ENCODE measurements around the gene GTF2H2C_2.
"Not testable (repeated sequence)": the region's sequence is repeated elsewhere in the genome, so short reads cannot be mapped to it uniquely, and the experiment has no call there.

The GTF2H2C_2 gene

GRCh38 chr5:70415117-70415516, at the start of gene GTF2H2C_2:
GTF2H2C_2 (plus strand) TSS chr5:70415368.
- DNase-seq (ENCODE audit: low read depth), result not testable (repeated sequence)

DNA sequence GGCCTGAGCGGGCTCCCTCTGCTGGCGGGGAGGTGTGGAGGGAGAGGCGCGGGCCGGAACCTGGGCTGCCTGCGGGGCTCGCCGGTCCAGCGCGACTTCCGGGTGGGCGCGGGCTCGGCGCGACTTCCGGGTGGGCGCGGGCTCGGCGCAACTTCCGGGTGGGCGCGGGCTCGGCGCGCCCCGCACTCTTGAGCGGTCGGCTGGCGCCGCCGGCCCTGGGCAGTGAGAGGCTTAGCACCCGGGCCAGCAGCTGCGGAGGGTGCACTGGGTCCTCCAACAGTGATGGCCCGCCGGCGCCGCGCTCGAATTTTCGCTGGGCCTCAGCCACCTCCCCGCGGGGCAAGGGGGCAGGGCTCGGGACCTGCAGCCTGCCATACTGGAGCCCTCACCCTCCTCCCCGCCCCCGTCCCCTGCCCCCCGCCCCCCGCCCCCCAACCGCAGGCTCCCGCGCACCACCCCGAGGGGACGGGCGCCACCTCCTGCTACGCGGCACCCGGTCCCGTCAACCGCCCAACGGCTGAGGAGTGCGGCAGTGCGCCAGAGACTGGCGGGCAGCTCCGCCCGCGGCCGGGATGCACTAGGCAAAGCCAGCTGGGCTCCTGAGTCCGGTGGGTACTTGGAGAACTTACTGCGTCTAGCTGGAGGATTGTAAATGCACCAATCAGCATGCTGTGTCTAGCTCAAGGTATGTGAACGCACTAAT, 14.0 kb upstream of the GTF2H2C_2 start:
- DNase-seq (ENCODE audit: low read depth), result peak; percentile 37

DNA sequence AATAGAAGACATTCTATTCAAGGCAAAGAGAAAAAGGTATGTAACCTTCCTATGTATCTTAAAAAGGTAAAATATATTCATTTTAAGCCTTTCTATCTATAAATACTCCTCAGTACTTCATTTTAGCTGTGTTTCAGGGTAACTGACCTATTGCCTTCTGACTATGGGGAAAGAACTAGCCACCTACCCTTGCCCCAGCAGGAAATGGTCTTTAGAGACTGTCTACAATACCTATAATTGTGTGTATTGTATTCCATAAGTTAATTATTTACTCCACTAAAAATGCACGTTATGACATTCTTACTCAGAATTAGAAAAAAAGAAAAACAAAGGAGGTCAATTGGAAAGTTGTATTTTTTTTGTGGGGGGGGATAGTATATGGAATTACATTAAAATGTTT, 6.2 kb downstream of the GTF2H2C_2 start:
- not testable (repeated sequence) for DNase-seq (ENCODE audit: low read depth)

GRCh38 chr5:70423215-70423614, 8.0 kb downstream of the GTF2H2C_2 start:
- not testable (repeated sequence) for DNase-seq (ENCODE audit: low read depth)

- DNase-seq (ENCODE audit: low read depth), result not testable (repeated sequence)
These were observed 23.4 kb downstream of the GTF2H2C_2 start for GRCh38 chr5:70438518-70438917.

DNA sequence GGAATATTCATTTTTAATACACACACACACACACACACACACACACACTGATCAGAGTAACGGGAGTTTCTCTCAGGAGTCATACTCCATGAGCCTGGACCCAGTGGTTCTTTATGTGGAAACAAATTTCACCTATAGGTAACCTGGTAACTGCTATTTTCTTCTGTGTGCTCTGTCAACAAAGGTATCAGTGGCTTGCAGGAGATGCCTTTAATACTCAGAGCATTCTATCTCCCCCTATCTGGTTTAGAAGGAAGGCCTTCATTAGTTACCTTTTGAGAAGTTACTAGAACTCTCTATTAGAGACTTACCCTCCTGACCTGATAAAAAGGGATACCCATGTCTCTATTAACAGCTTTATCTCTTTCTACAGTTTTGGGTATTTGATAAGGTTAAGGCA, 34.4 kb downstream of the GTF2H2C_2 start:
- DNase-seq (ENCODE audit: low read depth), result not testable (repeated sequence)

- not testable (repeated sequence) for DNase-seq (ENCODE audit: low read depth)
These were observed 36.2 kb downstream of the GTF2H2C_2 start for GRCh38 chr5:70451249-70451984.

- DNase-seq (ENCODE audit: low read depth), result not testable (repeated sequence)
These were observed 41.9 kb downstream of the GTF2H2C_2 start for GRCh38 chr5:70457093-70457492.

DNA sequence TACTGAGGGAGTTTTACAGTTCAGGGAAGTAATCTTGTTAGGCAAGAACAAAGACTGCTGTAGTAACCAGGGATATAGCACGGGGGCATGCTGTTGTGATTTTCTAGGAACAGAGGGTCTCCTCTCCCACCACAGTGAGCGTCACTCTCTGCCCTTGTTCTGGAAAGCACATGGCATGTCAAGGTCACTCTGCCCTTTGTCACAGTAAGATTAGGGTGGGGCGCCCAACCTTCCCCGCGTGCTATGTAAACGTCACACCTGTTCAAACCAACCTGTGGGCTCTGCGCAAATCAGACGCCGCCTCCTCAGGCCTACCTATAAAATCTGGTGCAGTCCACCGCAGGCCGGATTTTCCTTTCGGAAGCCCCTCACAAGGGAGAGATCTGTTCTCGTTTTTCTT, 44.0 kb downstream of the GTF2H2C_2 start:
- not testable (repeated sequence) for DNase-seq (ENCODE audit: low read depth)

DNA sequence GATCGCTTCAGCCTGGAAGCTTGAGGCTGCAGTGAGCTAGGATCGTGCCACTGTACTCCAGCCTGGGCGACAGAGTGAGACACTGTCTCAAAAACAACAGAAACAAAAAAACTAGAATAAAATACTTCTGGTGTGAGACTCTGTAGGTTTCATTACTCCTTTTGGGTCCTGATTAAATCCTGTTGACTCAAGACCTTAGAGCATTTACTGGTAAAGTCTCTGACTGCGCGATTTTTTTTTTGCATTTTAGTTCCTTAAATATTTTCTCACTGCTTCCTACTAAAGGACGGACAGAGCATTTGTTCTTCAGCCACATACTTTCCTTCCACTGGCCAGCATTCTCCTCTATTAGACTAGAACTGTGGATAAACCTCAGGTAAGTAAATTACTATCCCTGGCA, 46.8 kb downstream of the GTF2H2C_2 start:
- DNase-seq (ENCODE audit: low read depth), result not testable (repeated sequence)

DNA sequence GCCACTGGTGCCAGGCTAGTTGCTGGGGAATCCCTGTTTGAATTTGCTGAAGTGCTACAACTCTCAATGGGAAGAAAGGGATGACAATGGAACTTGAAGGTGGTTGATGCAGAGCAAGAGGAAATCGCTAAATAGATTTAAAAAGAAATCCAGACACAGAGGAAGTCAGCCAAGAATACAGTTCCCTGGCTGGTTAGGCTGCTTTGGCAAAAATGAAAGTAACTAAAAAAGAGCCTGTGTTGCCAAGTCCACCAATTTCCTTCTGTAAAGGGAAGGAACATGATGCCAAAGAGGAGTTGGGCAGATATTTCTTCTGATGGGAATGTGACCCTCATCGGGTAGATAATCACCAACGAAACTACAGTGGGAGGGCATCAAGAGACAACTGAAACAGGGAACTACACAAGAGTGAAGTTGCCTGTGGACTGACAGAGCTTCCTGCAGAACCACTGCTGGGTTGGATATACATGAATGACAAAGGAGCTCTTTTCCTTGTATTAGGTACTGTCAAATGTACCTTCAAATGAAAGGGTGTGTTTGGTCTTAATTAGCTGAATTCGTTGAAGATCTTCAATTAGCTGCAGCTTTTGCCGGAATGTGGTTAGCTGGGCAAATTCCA, 49.0 kb downstream of the GTF2H2C_2 start:
- not testable (repeated sequence) for DNase-seq (ENCODE audit: low read depth)

GRCh38 chr5:70469926-70470509, 54.9 kb downstream of the GTF2H2C_2 start:
- DNase-seq (ENCODE audit: low read depth), result not testable (repeated sequence)

Data from EH (cell line).